Astrocyte of the spinal cord (primary cell): ENCODE measurements around the gene AUH.

ENCODE experiments used
- DNase-seq: peaks from one replicate; pipeline ENCODE4 v3.0.0; 2011; ENCODE audit warnings: low read depth, low spot score
- H3K4me3 ChIP-seq: 2 replicates; pipeline ENCODE4 v1.5.1; 2011; ENCODE audit warnings: low read depth, mild to moderate bottlenecking, low read length, moderate library complexity
- in situ Hi-C: cut with HindIII; loops from 2 replicates; pipeline ENCODE4 v1.10.0; 2017; ENCODE audit warnings: low sequenced_read_pairs
- TF ChIP-seq, protein P1 (sequence below): IDR thresholded peaks from 2 replicates; pipeline ENCODE4 v1.5.1; 2012; ENCODE audit warnings: low read depth, mild to moderate bottlenecking, low read length, inconsistent platforms

The AUH gene

DNA sequence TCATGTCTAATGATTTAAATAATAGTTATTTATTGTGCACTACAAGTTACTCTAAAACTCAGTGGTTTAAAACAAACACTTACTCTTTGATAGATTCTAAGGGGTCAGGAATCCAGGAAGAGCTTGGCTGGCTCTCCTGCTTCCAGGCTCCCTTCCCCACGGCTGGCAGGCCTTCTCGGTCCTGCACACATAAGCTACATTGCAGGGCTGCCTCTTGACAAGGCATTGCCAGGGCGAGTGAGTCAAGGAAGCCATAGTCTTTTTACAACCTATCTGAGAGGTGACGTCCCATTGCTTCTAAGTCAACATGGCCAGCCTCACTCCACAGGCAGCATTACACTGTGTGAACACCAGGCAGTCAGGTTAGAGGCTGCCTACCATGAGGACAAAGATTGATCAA lies 119.8 kb downstream of the AUH start:
- TF ChIP-seq, protein P1, sequence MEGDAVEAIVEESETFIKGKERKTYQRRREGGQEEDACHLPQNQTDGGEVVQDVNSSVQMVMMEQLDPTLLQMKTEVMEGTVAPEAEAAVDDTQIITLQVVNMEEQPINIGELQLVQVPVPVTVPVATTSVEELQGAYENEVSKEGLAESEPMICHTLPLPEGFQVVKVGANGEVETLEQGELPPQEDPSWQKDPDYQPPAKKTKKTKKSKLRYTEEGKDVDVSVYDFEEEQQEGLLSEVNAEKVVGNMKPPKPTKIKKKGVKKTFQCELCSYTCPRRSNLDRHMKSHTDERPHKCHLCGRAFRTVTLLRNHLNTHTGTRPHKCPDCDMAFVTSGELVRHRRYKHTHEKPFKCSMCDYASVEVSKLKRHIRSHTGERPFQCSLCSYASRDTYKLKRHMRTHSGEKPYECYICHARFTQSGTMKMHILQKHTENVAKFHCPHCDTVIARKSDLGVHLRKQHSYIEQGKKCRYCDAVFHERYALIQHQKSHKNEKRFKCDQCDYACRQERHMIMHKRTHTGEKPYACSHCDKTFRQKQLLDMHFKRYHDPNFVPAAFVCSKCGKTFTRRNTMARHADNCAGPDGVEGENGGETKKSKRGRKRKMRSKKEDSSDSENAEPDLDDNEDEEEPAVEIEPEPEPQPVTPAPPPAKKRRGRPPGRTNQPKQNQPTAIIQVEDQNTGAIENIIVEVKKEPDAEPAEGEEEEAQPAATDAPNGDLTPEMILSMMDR: no peak
- no peak for DNase-seq
- in situ Hi-C loops: no loop called here
- no peak overlapping the region for H3K4me3 ChIP-seq

DNA sequence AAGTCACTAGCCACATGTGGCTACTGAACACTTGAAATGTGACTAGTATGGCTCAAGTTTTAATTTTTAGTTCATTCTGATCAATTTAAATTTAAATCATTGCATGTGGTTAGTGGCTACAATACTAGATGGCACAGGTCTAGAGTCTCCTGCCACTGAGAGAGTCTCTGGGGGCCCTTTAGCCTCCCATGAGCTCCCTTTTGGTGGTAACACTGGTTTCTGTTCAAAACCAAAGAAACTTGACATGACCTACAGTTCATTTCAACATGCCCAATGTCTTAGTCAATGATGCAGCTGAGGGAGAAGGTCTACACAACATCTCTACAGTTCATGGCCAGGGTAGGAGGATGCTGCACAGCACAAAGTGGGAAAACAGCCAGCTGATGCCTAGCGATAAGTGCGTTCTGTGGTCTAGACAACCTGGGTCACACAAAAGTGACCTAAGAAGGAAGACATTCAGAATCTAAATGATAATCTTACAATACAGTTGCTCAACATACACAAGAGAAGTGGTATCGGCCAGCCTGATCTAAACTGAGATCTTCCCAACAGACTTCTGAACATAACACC lies 121.0 kb downstream of the AUH start:
- TF ChIP-seq, protein P1: no peak
- H3K4me3 ChIP-seq: no peak overlapping the region
- in situ Hi-C loops: no loop called here
- DNase-seq: no peak

DNA sequence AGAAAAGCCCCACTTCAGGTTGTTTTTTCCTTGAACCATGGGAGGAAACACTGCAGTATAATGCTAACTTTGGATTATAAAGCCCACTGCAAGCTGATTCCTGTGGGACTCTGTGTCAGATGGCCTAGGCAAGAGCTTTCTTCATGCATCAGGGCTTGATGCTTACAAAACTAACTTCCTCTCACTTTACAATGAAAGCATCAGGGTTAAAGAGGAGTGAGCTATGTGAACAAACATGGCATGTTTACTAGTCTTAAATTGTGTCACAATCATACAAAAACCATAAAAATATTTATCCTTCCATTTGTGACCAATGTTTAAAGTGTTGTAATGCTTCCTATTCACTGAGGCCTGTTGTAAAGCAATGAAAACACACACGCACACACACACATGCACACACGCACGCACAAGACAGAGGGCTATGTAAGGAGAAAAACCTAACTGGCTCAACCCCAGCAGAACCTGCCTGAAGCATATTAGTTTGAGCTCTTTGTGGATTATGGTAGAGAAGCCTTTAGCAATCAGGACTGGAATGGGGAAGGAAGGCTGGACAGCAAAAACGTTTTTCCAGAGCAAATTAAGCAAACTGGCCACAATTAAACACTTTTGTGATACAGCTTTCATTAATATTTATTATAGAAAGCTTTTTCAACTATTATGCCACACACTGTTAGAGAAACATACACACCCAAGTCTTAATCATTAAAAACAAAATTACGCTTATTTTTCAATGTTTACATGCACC lies 122.2 kb downstream of the AUH start:
- H3K4me3 ChIP-seq: no peak overlapping the region
- in situ Hi-C loops: no loop called here
- no peak for DNase-seq
- TF ChIP-seq, protein P1: no peak

DNA sequence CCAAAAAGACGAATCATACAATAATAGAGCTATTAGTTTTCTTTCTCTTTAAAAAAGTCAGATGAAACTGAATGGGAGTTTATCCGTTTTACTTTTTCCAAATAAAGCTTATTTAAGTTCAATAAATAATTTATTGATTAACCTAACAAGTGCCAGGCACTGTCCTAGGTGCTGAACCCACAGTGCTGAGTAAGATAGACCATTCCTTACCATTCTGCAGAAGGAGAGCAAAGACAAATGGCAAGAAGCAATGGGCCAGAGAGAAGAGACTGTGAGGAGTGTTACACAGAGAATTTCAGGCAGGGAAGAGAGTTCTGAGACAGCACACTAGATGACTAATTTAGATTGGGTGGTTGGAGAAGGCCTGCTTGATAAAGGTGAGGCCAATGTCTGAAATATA lies 127.2 kb downstream of the AUH start:
- no peak overlapping the region for H3K4me3 ChIP-seq
- no peak for DNase-seq
- TF ChIP-seq, protein P1: no peak
- in situ Hi-C loops: no loop called here

DNA sequence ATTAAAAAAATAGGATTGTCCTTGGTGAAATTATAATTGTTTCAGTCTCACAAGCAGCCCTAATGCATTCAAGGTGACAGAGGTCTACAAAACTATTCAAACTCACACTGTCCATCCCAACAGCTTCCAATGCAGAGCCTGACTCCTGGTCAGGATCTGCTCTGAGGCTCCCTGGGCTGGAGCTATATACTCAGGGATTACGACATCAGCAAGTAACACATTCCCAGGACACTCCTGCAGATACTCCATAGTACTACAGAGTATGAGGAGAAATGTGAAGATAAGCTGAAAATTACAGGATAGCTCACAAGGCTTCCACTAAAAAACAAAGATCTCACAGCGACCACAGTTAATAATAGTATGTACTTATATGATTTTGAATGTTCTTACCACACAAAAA lies 130.1 kb downstream of the AUH start:
- in situ Hi-C loops: no loop called here
- TF ChIP-seq, protein P1: no peak
- no peak for DNase-seq
- H3K4me3 ChIP-seq: no peak overlapping the region

DNA sequence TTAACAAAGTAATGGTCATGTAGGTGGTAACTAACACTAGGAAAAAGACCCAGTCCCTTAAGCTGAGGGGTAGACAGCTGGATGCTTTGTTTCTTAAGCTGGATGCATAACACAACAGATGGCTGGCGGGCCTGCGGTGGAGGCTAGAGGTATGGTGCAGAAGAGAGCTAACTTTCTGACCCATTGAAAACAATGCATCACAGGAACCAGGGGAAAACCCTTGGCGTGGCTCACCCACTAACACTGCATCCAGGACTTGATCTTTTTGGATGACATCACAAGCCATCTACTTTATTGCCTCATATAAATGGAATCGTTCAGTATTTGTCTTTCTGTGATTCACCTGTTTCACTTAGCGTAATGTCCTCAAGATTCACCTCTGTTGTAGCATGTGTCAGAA lies 138.7 kb downstream of the AUH start:
- TF ChIP-seq, protein P1: no peak
- H3K4me3 ChIP-seq: no peak overlapping the region
- in situ Hi-C loops: no loop called here
- DNase-seq: no peak
